Fibroblast of the conjunctiva (primary cell): ENCODE results near the gene MARCHF10.
A peak's percentile ranks its signal among the peaks of the same experiment; 100 is the strongest.
"Not testable (repeated sequence)": the region's sequence is repeated elsewhere in the genome, so short reads cannot be mapped to it uniquely, and the experiment has no call there.

Experiments used
- DNase-seq: peaks from one replicate; pipeline ENCODE4 v3.0.0-alpha.2; 2010; ENCODE audit warnings: low read depth

The MARCHF10 gene

DNA sequence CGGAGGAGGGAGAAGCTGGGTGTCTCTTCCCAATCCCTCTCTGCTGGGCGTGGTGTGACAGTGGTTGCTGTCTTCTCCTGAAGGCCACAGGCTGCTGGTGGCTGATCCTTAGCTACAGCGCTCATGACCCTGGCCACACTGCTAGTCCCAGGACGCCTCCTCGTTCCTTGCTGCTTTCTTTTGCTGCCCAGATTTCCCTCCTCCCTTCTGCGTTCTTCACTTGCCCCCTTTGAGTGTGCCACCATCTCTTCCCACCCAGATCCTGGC, 90.6 kb downstream of the MARCHF10 start:
- no peak for DNase-seq

- no peak for DNase-seq
These were observed 91.1 kb downstream of the MARCHF10 start for GRCh38 chr17:62716834-62717588.

DNA sequence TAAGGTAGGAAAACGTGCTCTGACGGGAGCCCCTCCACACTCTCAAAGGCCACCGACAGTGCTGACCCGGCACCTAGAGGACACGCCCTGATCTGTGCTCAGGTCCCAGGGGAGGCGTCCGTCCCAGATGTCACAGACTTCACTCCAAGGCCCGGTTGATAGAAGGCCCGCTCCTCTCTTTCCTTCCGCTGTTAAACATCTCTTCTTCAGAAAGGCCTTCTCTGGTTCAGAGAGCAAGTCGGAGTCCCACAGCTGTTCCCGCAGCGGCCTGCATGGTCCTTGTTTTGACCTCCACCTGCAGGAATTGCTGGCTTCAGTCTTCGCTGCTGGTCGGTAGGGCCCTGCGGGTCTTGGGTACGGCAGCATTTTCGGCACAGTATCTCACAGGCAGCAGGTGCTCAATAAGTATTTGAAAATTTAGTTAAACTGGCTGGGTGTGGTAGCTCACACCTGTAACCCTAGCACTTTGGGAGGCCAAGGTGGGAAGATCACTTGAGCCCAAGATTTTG, 92.2 kb downstream of the MARCHF10 start:
- DNase-seq: no peak

DNA sequence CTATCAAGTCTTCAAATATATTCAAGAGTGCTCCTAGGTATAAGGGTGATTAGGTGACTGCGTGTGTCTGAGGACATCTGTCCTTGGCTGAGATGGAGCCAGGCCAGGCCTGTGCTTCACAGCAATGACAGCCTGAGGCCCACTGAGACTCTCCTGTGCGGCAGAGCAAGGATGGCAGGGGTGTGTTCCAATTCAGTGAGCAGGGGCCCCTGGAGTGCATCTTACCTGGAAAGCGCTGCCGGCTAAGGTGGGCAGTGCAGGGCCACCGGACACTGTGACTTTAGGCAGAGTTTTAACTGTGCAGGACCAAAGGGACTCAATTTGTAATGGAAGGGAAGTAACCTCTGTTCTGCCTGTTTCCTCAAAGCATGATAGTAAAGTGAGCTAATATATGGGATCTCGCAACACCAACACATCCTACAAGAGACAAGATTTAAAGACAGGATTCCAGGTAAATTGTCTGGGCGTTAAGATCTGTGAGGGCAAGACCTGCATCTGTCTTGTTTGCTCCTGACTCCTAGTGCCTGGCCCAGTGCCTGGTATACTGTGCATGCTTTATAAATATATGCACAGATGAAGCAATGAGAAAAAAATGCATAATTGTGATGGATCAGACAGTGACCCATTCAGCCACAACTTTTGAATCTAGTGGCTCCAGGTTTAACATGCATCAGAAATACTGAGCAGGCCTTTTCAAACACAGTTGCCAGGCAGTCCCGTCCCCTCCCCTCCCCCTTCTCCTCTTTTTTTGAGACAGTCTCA, 93.9 kb downstream of the MARCHF10 start:
- no peak for DNase-seq

DNA sequence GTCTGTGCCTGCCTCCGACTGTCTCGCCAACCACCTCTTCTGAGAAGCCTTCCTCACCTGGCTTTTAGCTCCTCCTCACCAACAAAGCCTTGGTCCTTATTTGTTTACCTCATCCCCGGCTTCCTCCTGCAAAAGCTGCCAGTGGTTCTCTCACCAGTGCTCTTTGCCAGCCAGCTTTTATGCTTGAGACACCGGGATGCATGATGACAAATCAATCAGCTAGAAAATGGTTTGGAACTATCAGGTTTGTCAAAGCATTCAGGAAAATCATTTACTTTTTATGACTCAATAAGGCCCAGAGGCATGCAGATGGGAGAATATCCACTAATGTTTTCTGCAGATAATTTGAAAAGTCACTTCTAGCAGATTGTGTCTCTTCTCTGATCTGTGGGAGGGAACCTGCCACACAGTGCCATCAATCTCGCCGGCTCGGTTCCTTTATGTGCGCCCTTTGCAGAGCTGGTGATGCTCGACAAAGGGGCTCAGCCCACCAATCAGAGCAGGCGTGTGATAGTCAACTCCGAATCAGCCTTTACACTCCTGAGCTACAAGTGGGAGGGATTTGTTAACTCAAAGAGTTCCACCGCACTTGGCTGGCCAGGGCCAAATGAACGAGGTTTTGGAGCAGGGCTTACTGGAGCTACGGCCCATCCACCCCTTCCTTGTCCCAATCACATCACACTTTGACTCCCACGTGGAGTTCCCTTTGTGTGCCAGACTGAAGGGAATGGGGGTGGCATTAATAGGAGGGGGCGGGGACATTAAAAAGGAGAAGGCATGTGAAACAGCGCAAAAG, 94.8 kb downstream of the MARCHF10 start:
- no peak for DNase-seq

DNA sequence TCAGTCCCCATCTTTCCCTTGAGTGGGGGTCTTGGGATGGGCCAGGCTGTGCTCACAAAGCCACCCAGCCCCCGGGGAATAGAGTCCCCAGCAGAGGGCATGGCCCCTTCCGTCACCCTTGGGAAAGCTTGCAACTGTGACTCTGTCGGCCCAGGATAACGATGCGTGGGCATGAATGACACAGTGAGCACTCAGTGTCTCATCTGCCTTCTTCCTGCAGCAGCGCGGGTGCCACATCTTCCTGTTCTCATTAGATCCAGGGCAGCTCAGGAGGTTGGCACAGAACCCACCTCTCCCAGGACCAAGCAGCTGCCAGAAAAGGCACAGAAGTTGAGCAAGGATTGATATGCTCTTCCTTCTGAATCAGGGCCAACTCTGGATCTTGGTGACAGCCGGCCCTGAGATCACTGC, 95.9 kb downstream of the MARCHF10 start:
- no peak for DNase-seq

DNA sequence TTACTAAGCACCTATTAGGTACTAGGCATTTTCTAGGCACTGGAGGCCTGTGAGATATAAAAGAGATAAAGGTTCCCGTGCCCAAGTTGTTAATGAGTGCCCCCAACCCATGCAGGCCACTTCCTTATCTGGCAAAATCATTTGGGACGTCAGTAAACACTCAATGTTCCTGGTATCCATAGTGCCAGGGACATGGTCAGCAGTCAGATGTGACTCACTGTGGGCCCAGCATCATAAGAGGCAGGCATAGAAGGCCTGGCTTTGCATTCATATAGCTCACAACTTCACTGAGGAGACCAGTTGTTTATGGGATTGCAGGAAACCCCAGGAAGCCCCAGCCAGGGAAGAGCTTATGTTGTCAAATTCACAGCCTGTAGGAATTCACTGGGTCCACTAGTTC, 99.5 kb downstream of the MARCHF10 start:
- DNase-seq: no peak

- DNase-seq: no peak
These were observed 100.7 kb downstream of the MARCHF10 start for GRCh38 chr17:62707425-62707739.

GRCh38 chr17:62706598-62707424, 101.3 kb downstream of the MARCHF10 start:
- DNase-seq: no peak

GRCh38 chr17:62705778-62706597, 102.1 kb downstream of the MARCHF10 start:
- DNase-seq: no peak

GRCh38 chr17:62705156-62705777, 102.8 kb downstream of the MARCHF10 start:
- no peak for DNase-seq

DNA sequence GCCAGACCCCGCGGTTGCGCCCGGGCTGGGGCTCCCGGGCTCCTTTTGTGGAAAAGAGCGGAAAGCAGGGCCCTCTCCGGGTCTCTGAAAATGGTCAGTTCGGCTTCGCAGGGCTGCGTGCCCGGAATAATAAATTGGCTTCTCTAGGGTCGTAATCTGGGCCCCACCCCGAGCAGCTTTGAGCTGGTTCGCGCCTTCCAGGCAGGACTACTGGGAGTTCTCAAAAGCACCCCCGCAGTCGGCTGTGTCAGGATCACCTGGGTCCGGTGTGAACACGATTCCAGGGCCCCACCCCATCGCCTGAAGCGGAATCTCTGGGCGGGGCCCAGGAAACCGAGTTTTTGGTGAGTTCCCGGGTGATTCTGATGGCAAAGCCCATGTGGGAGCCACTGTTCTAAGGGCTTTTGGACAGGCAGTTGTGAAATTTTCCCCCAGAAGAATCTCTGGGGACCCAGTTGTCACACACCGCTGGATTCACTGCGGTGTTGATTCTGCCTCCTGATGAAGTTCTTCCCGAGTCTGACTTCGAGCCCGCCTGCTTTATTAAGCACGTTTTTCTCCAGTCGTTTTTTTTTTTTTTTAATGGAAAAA, 103.6 kb downstream of the MARCHF10 start:
- DNase-seq: no peak

GRCh38 chr17:62703776-62704380, 104.2 kb downstream of the MARCHF10 start:
- peak; percentile 35 for DNase-seq

GRCh38 chr17:62703261-62703775, 104.8 kb downstream of the MARCHF10 start:
- no peak for DNase-seq

DNA sequence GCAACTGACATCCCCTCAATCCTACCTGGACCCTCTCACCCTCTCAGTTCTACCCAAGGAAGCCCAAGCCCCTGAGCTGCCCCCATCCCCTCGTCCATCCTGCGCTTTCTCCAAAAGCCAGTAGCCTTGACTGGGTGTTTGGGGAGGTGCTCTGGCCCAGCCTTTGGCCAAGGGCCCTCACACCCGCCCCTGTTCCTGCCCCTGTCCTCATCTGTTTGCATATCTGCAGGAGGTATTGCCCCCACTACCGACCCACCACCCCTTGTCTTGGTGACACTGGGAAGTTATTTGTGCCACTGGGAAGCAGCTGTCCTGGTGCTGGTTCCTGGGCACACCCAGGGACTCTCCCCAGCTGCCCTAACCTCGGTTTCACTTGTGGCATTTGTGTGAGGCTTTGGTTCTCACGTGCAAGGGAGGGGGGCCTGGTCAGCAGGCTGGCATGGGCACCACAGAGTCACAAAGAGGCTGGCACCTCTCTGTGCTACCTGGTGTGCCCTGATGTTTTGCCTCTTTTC, 105.3 kb downstream of the MARCHF10 start:
- DNase-seq: no peak

DNA sequence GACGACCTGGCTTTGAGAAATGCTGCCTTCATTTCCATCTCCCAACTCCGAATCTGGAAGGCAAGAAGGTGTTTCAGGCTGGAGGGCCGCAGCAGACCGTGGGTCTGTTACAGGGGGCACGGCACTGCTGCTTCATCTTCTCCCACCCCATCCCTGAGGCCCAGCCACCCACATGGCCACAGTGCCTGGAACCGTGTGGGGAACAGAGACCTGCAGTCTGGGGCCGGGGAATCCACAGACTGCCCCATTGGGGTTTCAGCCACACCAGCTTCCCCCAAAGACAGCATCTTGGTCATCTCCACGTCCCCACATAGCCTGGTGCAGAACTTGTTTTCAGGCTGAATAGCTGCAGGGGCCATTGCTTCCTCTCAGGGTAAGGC, 106.4 kb downstream of the MARCHF10 start:
- DNase-seq: no peak

DNA sequence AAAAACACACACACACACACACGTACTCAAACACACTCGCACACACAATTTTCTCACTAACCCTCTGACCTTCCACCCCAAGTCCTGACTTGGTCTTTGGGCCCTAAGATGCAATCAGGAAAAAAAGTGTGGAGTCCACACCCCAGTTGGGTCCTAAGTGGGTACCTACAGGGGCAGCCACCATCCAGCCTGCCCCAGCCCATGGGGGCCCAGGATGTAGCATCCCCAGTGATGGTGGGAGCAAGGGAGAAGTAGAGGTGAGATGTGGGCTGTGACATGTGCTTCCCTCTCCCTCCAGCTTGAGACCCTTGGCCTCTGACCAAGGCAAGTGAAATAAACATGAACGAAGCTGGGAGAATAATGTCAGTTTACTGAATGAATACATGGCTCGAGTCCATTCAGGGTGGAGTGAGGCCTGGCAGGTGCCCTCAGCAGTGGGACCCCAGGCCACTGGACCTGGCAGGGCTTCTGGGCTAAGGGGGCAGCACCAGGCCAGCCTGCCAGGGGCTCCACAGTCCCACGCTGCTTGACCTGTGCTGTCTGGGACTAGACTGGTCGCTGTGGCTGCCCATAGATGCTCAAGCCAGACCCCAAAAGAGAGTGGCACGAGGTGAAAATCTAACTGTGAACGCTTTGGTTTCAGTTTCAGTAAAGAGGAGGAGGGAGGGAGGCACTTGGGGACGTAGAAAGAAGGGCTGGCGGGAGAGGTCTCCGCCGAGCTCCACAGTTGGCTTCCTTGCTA, 107.0 kb downstream of the MARCHF10 start:
- no peak for DNase-seq

DNA sequence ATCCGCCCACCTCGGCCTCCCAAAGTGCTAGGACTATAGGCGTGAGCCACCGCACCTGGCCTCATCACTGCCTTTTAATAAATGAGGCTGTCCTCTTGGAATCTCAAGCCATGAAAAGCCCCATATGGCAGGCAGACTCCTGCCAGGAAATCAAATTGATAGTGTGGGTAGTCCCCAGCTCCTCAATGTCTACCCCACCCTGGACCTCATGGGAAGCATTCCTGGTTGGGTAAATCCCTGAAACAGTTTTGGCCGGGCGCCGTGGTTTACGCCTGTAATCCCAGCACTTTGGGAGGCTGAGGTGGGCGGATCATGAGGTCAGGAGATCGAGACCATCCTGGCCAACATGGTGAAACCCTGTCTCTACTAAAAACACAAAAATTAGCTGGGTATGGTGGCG, 109.7 kb downstream of the MARCHF10 start:
- not testable (repeated sequence) for DNase-seq
